H9 (cell line): Measurements from ENCODE around the gene ANP32A. TPM values are rescaled to one million over a fixed set of nuclear protein-coding genes. Genes with fewer than 3 reads are reported as not detected.

Source experiments
- DNase-seq: peaks from one replicate; pipeline ENCODE4 v3.0.0-alpha.2; 2017
- H2AFZ ChIP-seq: one replicate; pipeline ENCODE4 v1.6.1; 2013; ENCODE audit warnings: mild to moderate bottlenecking, low read length, control low read depth, moderate library complexity
- H2AK5ac ChIP-seq: 2 replicates; pipeline ENCODE4 v1.6.1; 2013; ENCODE audit warnings: low read length, control low read depth, mixed read lengths; ENCODE audit not compliant: insufficient read length
- H2BK120ac ChIP-seq: one replicate; pipeline ENCODE4 v1.6.1; 2013; ENCODE audit warnings: low read depth, mild to moderate bottlenecking, low read length, control low read depth, inconsistent platforms; ENCODE audit not compliant: poor library complexity, severe bottlenecking
- H2BK12ac ChIP-seq: 2 replicates; pipeline ENCODE4 v1.6.1; 2013; ENCODE audit warnings: low read length, control low read depth, mixed read lengths, low read depth; ENCODE audit not compliant: insufficient read length
- H2BK15ac ChIP-seq: 2 replicates; pipeline ENCODE4 v1.6.1; 2013; ENCODE audit warnings: low read depth, low read length, control low read depth
- H2BK20ac ChIP-seq: one replicate; pipeline ENCODE4 v1.6.1; 2013; ENCODE audit warnings: low read depth, mild to moderate bottlenecking, low read length, control low read depth, inconsistent platforms; ENCODE audit not compliant: poor library complexity, severe bottlenecking
- H2BK5ac ChIP-seq: 2 replicates; pipeline ENCODE4 v1.6.1; 2013; ENCODE audit warnings: low read length, control low read depth, mixed read lengths; ENCODE audit not compliant: insufficient read length
- H3K14ac ChIP-seq: 2 replicates; pipeline ENCODE4 v1.6.1; 2013; ENCODE audit warnings: low read length, control low read depth; ENCODE audit not compliant: insufficient read depth
- H3K18ac ChIP-seq: 2 replicates; pipeline ENCODE4 v1.6.1; 2013; ENCODE audit warnings: low read depth, mild to moderate bottlenecking, mixed read lengths, low read length, control low read depth; ENCODE audit not compliant: insufficient read length
- H3K23ac ChIP-seq: 2 replicates; pipeline ENCODE4 v1.6.1; 2013; ENCODE audit warnings: low read length, control low read depth, mixed read lengths, low read depth; ENCODE audit not compliant: insufficient read length
- H3K23me2 ChIP-seq: 2 replicates; pipeline ENCODE4 v1.6.1; 2013; ENCODE audit warnings: low read depth, mild to moderate bottlenecking, mixed read lengths, low read length, control low read depth; ENCODE audit not compliant: insufficient read length, poor library complexity, severe bottlenecking
- H3K27ac ChIP-seq: 2 replicates; pipeline ENCODE4 v1.5.1; 2013; ENCODE audit warnings: low read length, control low read depth, mixed read lengths, low read depth; ENCODE audit not compliant: insufficient read length
- H3K27me3 ChIP-seq: 2 replicates; pipeline ENCODE4 v1.6.1; 2013; ENCODE audit warnings: low read length, control low read depth, inconsistent platforms; ENCODE audit not compliant: insufficient read depth
- H3K4ac ChIP-seq: 2 replicates; pipeline ENCODE4 v1.6.1; 2013; ENCODE audit warnings: low read depth, mild to moderate bottlenecking, control low read depth, inconsistent platforms, low read length, moderate library complexity
- H3K4me1 ChIP-seq: 2 replicates; pipeline ENCODE4 v1.6.1; 2013; ENCODE audit warnings: low read length, control low read depth, inconsistent platforms; ENCODE audit not compliant: insufficient read depth
- H3K4me2 ChIP-seq: 2 replicates; pipeline ENCODE4 v1.6.1; 2013; ENCODE audit warnings: low read length, control low read depth, mixed read lengths; ENCODE audit not compliant: insufficient read length, insufficient read depth
- H3K56ac ChIP-seq: 2 replicates; pipeline ENCODE4 v1.6.1; 2013; ENCODE audit warnings: low read depth, mild to moderate bottlenecking, mixed read lengths, low read length, control low read depth; ENCODE audit not compliant: insufficient read length
- H3K79me1 ChIP-seq: 2 replicates; pipeline ENCODE4 v1.6.1; 2013; ENCODE audit warnings: low read depth, mild to moderate bottlenecking, moderate library complexity, low read length, control low read depth, inconsistent platforms; ENCODE audit not compliant: insufficient read depth, poor library complexity, severe bottlenecking
- H3K79me2 ChIP-seq: 2 replicates; pipeline ENCODE4 v1.6.1; 2013; ENCODE audit warnings: low read length, control low read depth, inconsistent platforms; ENCODE audit not compliant: insufficient read depth
- H3K9ac ChIP-seq: 2 replicates; pipeline ENCODE4 v1.6.1; 2013; ENCODE audit warnings: low read length, control low read depth, mixed read lengths; ENCODE audit not compliant: insufficient read length; ENCODE audit errors: extremely low read depth
- H3K9me3 ChIP-seq: one replicate; pipeline ENCODE4 v1.6.1; 2013; ENCODE audit warnings: low read depth, low read length, inconsistent platforms; ENCODE audit not compliant: control insufficient read depth
- H3T11ph ChIP-seq: one replicate; pipeline ENCODE4 v1.6.1; 2013; ENCODE audit warnings: mild to moderate bottlenecking, low read length, control low read depth, inconsistent platforms
- H4K20me1 ChIP-seq: one replicate; pipeline ENCODE4 v1.6.1; 2013; ENCODE audit not compliant: control insufficient read depth, insufficient read length, insufficient read depth
- H4K5ac ChIP-seq: 2 replicates; pipeline ENCODE4 v1.6.1; 2013; ENCODE audit warnings: low read depth, mild to moderate bottlenecking, mixed read lengths, low read length, control low read depth; ENCODE audit not compliant: insufficient read length
- H4K8ac ChIP-seq: replicated peaks from 2 replicates; pipeline ENCODE4 v1.6.1; 2013; ENCODE audit warnings: low read length, control low read depth, mixed read lengths, low read depth; ENCODE audit not compliant: insufficient read length
- H4K91ac ChIP-seq: 2 replicates; pipeline ENCODE4 v1.6.1; 2013; ENCODE audit warnings: low read depth, mild to moderate bottlenecking, moderate library complexity, mixed read lengths, low read length, control low read depth; ENCODE audit not compliant: insufficient read length
- H3K27ac Mint-ChIP-seq, 3 experiments: 2 replicates in 2 of 3; 3 replicates in 1 of 3; pipeline ENCODE4 v1.8.0; 2020 to 2021; ENCODE audit warnings: mixed read lengths in 3 of 3, mild to moderate bottlenecking in 1 of 3, moderate library complexity in 1 of 3
- H3K27me3 Mint-ChIP-seq: 2 replicates; pipeline ENCODE4 v1.8.0; 2021; ENCODE audit warnings: low read depth, mild to moderate bottlenecking, moderate library complexity, mixed read lengths
- H3K36me3 Mint-ChIP-seq, 3 experiments: 2 replicates in 2 of 3; 3 replicates in 1 of 3; pipeline ENCODE4 v1.8.0; 2020 to 2021; ENCODE audit warnings: low read depth in 3 of 3, mixed read lengths in 3 of 3; ENCODE audit not compliant: insufficient read depth in 1 of 3
- H3K4me1 Mint-ChIP-seq, 2 experiments: 2 replicates each; pipeline ENCODE4 v1.8.0; 2020; ENCODE audit warnings: mixed read lengths in 2 of 2
- H3K4me3 Mint-ChIP-seq, 2 experiments: 2 replicates in 1 of 2; 3 replicates in 1 of 2; pipeline ENCODE4 v1.8.0; 2020 to 2021; ENCODE audit warnings: mild to moderate bottlenecking in 2 of 2, mixed read lengths in 2 of 2, moderate library complexity in 1 of 2
- H3K9me3 Mint-ChIP-seq, 2 experiments: 2 replicates in 1 of 2; 3 replicates in 1 of 2; pipeline ENCODE4 v1.8.0; 2020; ENCODE audit warnings: mild to moderate bottlenecking in 2 of 2, mixed read lengths in 2 of 2, moderate library complexity in 1 of 2
- CTCF ChIP-seq: fragments of 200-600 bp; sonication (generic); conservative IDR thresholded peaks from 3 replicates; pipeline ENCODE4 v1.8.0; 2021; ENCODE audit warnings: antibody characterized with exemption, mild to moderate bottlenecking
- WGBS: extraction: QIAGEN DNeasy Blood & Tissue Kit; methylation state at CpG from one replicate; pipeline ENCODE4 v1.1.7; 2013; ENCODE audit warnings: missing lambda C conversion rate, low lambda C conversion rate, mixed read lengths; ENCODE audit not compliant: insufficient read length; ENCODE audit errors: extremely low coverage; 5-methylcytosine and 5-hydroxymethylcytosine counted together
- total RNA-seq: library from RNA; stranded (reverse); gene quantifications from 2 replicates; pipeline ENCODE4 v1.2.1, GENCODE V29; 2021

ANP32A gene
- total RNA-seq, 1 experiment from 2014 or later = 318 TPM

DNA sequence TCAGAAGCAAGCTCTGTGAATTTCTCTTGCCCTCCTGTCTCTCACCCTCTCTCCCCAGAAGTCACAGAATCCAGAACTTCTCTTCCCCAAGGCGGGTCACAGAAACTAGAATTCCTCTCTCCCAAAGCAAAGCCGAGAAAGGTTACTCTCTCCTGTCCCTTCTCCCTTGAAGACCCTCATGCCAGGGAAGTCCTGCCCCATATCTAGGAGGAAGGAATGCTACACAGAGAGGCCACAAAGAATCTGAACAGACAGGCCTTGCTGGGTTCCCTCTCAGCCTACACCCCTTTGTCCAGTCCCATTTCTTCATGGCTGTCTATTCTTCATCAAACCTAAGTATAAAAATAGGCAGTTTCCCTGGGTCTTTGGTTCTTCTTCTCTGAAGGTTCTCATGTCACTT, 29.8 kb downstream of the ANP32A start:
- Histone ChIP-seq H3K14ac (no peak overlapping the region), H3K4me1 (peaks cover 38% of the 10 kb centered on the region; the same call in 1 of the 2 replicates), H2AK5ac (no peak overlapping the region), H2BK120ac (no peak overlapping the region), H4K8ac (no peak overlapping the region), H4K5ac (no peak overlapping the region), H3K56ac (no peak overlapping the region), H2BK12ac (no peak overlapping the region), H2BK5ac (no peak overlapping the region), H3K23me2 (no peaks in the 10 kb centered on the region), H3T11ph (no peak overlapping the region), H3K79me2 (peaks cover 19% of the 10 kb centered on the region; the same call in 1 of the 2 replicates), H3K27ac (no peak overlapping the region), H4K91ac (no peak overlapping the region), H3K9ac (no peak overlapping the region), H3K9me3 (no peaks in the 10 kb centered on the region), H3K79me1 (peaks cover 14% of the 10 kb centered on the region), H3K4me2 (no peak overlapping the region), H3K4ac (no peak overlapping the region), H2BK15ac (no peak overlapping the region), H4K20me1 (no peaks in the 10 kb centered on the region), H3K27me3 (no peaks in the 10 kb centered on the region), H3K23ac (no peak overlapping the region), H3K18ac (peak overlapping the region; percentile 31), H2BK20ac (no peak overlapping the region), H2AFZ (no peak overlapping the region)
- TF ChIP-seq CTCF = no peak
- WGBS = no CpG with 5 or more reads among the region's 2 CpGs
- Mint-ChIP-seq H3K4me3 (no peak overlapping the region; a peak in 1 of 5 replicates), H3K27ac (peak overlapping the region in 2 of 3 experiments; percentile 68 to 85; a peak in 4 of 7 replicates), H3K9me3 (0 out of 5 replicates have a peak, but pooled peaks cover 0 to 1% of the 10 kb centered on the region in 2 experiments), H3K36me3 (peaks cover 8 to 47% (median 38%) of the 10 kb centered on the region in 3 experiments), H3K27me3 (no peaks in the 10 kb centered on the region), H3K4me1 (peaks cover 77 to 78% of the 10 kb centered on the region in 2 experiments)
- no peak for DNase-seq
